ENCODE results near the gene SNRK. TPM values are rescaled to one million over a fixed set of nuclear protein-coding genes. Genes with fewer than 3 reads are reported as not detected.

SNRK gene
- total and polyA plus RNA-seq, 2 donors (not counting 3 experiments of a cell fraction or from before 2014, with no cell fraction given), result 43.3 to 99.9 TPM

DNA sequence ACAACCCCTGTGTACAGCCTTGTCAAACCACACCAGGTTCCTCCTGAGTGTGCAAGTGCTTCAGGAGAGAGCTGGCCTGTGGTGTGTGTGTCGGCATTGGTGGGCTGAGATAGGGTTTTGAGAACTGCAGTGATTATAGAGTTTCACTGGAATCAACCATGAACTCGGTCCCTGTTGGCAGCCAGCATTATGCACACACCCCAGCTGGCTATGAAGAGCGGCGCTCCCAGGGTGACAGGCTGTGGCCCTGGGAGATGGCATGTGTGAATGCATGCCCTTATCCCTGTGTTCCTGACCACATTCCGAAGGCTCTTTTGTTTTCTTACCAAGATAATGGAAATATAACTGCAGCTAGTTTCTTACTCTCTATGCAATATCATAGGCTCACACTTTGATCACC, 101.8 kb downstream of the SNRK start:
- Histone ChIP-seq H3K27me3 (ENCODE audit: control insufficient read depth in 2 of 2, insufficient read depth in 2 of 2, low read length in 2 of 2) (no peaks in the 10 kb centered on the region), H3K79me2 (ENCODE audit: control insufficient read depth, insufficient read depth, low read length) (peaks cover 11% of the 10 kb centered on the region), H3K36me3 (ENCODE audit: control insufficient read depth in 2 of 2, extremely low read depth in 1 of 2, insufficient read depth in 2 of 2, low read length in 2 of 2) (no peaks in the 10 kb centered on the region), H2AFZ (ENCODE audit: low read depth, low read length) (no peak overlapping the region), H3K9me1 (replicated peaks; ENCODE audit: control insufficient read depth, extremely low read depth, insufficient read depth, low read length) (no peaks in the 10 kb centered on the region), H3K9ac (replicated peaks; ENCODE audit: extremely low read depth, insufficient read depth, low read length) (peak overlapping the region; percentile 91), H3K4me2 (ENCODE audit: insufficient read depth, low read length) (peak overlapping the region; percentile 58), H4K20me1 (replicated peaks; ENCODE audit: control insufficient read depth, extremely low read depth, insufficient read depth, low read length) (no peaks in the 10 kb centered on the region), H3K4me1 (ENCODE audit: control insufficient read depth, extremely low read depth, insufficient read depth, low read length) (peaks cover 58% of the 10 kb centered on the region), H3K4me3 (replicated peaks in 1 of 3; ENCODE audit: insufficient read depth in 1 of 3, low read depth in 1 of 3, low read length in 3 of 3) (no peak overlapping the region), H3K9me3 (replicated peaks; ENCODE audit: control insufficient read depth, insufficient read depth, low read length) (no peaks in the 10 kb centered on the region), H3K27ac (ENCODE audit: insufficient read depth, low read depth, low read length) (peak overlapping the region; percentile 97)
- intact Hi-C loops (cut with micrococcal nuclease) (loop anchor here (2.0 kb wide), 1 partner anchor 33 kb away; no protein-coding TSS in a partner anchor), dilution Hi-C loops (cut with MboI; ENCODE audit: extremely low pct_ligation_motif_present, low sequenced_read_pairs) (loop anchor here (25.0 kb wide), 1 partner anchor 201 kb away; no protein-coding TSS in a partner anchor)
- FAIRE-seq (peak; percentile 58), DNase-seq (ENCODE audit: low read depth, low spot score) (no peak)
- TF ChIP-seq, protein P1, sequence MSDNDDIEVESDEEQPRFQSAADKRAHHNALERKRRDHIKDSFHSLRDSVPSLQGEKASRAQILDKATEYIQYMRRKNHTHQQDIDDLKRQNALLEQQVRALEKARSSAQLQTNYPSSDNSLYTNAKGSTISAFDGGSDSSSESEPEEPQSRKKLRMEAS (IDR thresholded peaks at IDR 0.05; ENCODE audit: insufficient read depth, insufficient read length), result no peak
- TF ChIP-seq POLR2AphosphoS5 (IDR thresholded peaks at IDR 0.05; ENCODE audit: insufficient read depth, low read depth, low read length) (no peak), MYC (IDR thresholded peaks at IDR 0.05; ENCODE audit: low read depth, low read length) (no peak), EZH2 (IDR thresholded peaks at IDR 0.05; ENCODE audit: borderline replicate concordance, low read depth, low read length, severe bottlenecking) (no peak), POLR2A (IDR thresholded peaks at IDR 0.05; ENCODE audit: low read depth, low read length) (no peak), FOS (IDR thresholded peaks at IDR 0.05; ENCODE audit: borderline replicate concordance, insufficient read depth, low read length) (no peak), JUN (IDR thresholded peaks at IDR 0.05; ENCODE audit: borderline replicate concordance, insufficient read depth, insufficient read length, low read depth) (no peak), CTCF (IDR thresholded peaks at IDR 0.05; ENCODE audit: extremely low read depth in 1 of 2, insufficient read depth in 1 of 2, low read depth in 1 of 2, low read length in 2 of 2) (no peak), GATA2 (IDR thresholded peaks at IDR 0.05; ENCODE audit: insufficient read depth, insufficient read length, low read depth, low read length) (no peak)
- BruUV-seq (replicated peaks), result no TSS peak
- ChIA-PET POLR2A (no interaction called here), CTCF (interaction anchor here (0.9 to 3.4 kb wide), 3 partner anchors 11 to 115 kb away, joined by 3 to 56 read pairs (median 15); no protein-coding TSS in a partner anchor)

All from endothelial cell of umbilical vein (primary cell).